Skin of body (tissue), 2 donors: ENCODE data around the gene GUCY1A2. TPM values are rescaled to one million over a fixed set of nuclear protein-coding genes. Genes with fewer than 3 reads are reported as not detected.
"Not testable (repeated sequence)": the region's sequence is repeated elsewhere in the genome, so short reads cannot be mapped to it uniquely, and the experiment has no call there.

Source experiments
- DNase-seq: peaks from one replicate; lab custom pipeline; 2025; lab: John Stamatoyannopoulos, UW
- total RNA-seq: library from RNA; depleted of rRNA; stranded (reverse); fragments of >200 nt; gene quantifications from one replicate; pipeline ENCODE4 v1.2.3, GENCODE V29; 2014

GUCY1A2 gene
- total RNA-seq, 1 donor from 2014 or later = 10.6 TPM

DNA sequence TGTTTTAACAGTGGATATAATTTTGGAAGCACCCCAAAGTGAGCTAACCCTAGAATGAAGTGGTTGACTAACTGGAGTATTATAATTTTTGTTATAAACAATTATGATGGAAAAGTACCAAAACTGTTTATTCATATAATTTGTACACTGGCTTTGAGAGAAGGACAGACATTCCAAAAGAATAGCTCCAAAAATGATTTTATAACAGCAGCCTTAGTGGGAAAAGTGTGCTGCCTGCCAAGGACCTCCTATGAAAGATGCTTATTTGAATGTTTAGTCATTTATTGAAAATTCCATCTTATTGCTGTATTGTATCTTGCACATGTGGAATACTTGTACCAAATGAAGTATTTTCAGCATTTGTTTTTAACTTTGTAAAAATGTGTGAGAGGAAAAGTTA, 169.8 kb downstream of the GUCY1A2 start:
- DNase-seq = no peak

DNA sequence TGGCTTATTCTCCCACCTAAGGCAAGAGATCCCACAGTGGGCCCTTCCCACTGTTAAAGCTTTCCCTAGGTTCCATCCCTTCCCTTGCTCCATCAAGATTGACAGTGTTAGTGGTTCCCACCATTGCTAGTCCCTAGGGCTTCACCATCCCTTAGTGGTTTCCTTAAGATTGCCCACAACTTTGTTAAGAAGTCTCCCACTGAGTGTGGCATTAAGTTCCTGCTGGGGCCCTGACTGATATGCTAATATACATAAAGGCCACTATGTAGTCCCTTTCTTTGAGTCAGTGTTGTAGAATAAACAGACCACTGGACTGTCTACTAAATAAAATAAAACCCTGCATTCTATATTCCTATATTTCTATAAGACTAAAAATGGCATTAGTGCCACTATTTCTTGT, 176.1 kb downstream of the GUCY1A2 start:
- no peak for DNase-seq

DNA sequence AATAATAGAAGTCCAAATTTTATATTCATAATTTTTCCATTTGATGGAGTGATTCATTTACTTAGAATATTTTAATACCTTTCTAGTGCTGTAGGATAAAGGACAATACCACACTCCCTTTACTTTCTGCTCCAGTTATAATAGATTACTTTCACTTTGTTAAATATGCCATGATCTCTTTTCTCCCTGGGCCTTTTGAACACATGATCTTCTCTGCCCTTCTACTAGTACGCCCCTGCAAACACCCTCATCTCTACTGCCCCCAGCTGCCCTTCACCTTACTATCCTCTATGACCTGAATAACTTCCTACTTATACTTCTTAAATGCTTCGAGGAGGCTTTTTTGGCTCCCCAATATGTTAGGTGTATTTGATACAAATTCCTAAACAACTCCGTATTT, 177.3 kb downstream of the GUCY1A2 start:
- no peak for DNase-seq

DNA sequence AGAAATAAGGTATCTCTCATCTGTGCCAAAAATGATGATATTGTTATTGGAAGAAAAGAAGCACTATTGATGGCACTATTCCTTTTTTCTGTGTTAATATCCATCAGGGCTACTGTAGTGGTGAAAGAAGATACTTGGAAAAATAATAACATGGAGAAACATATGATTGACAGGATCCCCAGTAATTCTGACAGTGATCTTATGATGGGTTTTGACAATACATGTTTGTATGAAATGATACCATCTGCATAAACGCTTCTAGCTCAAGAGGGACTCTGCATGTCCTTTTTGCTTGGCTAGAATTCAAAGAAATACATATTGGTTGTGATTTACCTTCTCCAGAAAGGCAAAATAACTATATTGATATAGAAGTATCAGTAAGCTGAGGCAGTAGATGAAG, 178.1 kb downstream of the GUCY1A2 start:
- DNase-seq = no peak

DNA sequence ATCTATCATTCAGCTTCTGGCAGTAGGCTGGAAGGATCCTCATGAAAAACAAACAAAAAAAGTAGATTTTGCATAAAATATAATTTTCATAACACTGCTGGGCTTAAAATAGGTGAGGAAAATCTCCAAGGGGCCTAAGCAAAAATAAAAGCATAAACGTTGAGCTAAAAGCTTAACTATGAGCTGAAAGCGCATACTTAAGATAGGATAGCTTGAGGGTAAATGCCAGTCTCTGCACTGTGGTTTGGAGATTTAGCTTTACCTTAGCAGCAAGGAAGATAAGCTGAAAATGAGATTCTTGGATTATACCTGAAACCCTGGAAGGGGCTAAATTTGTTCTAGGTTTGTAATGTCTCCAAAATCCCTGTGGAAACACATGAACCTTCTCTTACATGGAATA, 183.7 kb downstream of the GUCY1A2 start:
- DNase-seq = no peak

DNA sequence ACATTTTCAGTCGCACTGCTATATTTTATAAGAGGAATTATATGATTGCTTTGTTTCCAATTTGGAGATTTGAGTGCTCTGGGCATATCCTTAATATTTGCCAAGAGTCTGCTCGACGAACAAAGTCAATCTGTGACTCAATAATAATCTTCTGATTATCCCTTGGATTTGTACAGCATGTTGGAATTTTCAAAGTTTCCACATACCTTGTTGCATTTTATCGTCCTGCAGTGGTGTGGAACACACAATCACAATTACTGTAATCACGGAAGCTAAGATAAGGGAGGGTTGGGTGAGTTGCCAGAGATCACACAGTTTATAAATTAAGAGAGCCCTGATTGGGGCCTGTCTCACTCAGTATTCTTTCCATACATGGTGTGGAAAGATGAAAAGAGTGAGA, 189.3 kb downstream of the GUCY1A2 start:
- no peak for DNase-seq

DNA sequence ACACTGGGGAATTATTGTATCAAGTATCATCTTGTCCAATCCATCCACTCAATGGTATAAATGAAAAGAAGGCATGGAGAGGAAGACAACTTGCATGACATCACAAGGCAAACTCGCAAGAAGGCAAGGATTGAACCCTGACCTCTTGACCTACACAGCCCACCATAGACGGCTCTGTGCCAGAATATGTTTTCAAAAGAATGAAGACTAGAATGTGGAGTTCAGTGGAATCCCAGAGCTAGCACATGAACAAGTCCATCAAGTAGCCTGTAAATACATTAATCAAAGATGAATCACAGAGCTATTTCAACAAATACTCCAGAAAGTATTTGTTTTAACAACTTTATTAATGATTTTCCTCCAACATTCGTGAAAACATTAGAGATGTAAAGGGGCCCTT, 189.7 kb downstream of the GUCY1A2 start:
- no peak for DNase-seq

DNA sequence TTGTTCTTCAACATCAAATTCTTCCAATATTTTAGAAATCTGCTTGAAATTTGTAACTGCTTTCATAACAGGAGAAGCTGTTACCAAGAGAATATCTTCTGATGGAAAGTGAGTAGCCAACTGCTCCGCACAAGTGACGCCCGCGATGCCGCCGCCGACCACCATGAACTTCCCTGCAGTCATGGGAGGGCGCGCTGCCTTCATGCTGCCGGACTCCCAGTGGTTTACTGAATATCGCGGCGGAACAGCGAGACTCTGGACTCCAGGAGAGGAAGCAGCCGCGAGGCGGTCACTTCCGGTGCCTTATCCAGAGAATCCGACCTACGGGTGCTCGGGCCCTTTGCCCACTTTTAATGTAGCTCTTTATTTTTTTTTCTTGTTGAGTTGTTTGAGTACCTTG, 190.6 kb downstream of the GUCY1A2 start:
- DNase-seq = no peak

DNA sequence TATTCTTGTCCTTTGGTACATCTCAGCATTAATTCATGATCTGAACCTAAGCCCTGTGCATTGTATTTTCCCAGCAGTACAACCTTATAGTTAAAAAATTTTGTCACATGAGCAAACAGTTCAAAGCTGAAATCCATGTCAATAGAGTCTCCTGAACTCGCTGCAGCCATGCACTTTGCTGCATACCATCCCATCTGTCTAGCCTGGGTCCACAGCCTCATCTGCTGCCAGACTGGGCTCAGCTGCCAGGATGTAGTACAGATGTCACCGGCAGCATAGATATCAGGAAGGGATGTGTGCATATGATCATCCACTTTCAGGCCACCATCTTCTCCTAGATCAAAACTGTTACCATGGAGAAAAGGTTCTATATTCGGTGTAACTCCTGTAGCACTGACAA, 191.7 kb downstream of the GUCY1A2 start:
- DNase-seq = not testable (repeated sequence)

DNA sequence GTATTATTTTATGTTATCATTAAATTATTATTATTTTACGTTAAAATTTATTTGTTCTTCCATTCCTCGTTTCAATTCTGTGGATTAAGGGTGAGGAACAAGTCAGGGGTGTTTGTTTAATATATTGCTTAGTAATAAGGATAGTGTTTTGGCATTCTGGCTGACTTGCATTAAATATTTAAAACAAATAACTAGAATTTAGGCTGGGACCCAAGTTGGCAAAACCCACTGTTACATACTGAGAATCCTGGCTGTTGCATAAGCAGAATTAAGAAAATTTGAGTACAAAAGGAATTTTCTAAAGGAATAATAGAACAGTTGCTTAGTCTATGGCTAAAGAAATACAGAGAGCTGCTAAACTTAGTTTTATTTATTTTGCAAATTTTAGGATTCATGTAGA, 196.4 kb downstream of the GUCY1A2 start:
- DNase-seq = no peak

DNA sequence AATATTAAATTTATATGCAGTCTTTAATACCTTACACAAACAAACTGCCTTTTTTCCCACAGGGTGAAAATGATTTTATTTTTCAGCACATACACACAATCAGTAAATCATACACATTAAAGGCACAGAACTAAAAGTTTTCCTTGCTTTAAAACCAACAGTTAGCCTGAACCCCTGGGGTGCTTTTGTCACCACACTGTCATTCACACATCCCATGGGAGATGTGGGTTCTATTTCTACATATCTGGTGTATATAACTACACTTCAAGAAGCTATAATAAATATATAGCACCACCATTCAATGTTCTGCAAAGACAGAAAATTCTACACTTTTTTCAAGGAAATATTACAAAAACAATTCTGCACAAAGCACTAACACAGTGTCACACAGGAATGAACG, 197.0 kb downstream of the GUCY1A2 start:
- DNase-seq = no peak

DNA sequence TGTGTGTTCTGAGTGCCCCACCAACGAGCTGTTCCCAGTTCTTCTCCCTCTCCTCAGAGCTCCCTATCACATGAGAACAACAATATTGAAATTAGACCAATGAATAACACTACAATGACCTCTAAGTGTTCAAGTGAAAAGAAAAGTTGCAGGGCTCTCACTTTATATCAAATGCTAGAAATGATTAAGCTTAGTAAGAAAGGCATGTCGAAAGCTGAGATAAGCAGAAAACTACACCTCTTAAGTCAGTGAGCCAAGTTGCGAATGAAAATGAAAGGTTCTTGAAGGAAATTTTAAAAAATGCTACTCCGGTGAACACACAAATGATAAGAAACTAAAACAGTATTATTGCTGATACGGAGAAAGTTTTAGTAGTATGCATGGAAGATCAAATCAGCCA, 199.8 kb downstream of the GUCY1A2 start:
- DNase-seq = no peak

DNA sequence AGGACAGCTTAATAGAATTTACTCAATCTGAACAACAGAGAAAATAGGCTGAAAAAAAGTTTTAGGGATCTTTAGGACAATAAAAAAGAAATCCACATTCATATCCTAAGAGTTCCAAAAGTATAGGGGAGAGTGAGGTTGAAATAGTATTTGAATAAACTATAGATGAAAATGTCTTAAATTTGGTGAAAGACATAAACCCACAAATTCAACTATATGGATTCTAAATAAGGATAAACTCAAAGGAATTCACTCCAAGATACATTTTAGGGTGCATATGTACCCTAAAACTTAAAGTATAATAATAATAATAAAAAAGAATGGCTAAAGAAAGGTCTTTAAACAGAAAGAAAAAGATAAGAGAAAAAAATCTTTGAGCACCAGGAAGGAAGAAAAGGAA, 203.1 kb downstream of the GUCY1A2 start:
- DNase-seq = no peak

DNA sequence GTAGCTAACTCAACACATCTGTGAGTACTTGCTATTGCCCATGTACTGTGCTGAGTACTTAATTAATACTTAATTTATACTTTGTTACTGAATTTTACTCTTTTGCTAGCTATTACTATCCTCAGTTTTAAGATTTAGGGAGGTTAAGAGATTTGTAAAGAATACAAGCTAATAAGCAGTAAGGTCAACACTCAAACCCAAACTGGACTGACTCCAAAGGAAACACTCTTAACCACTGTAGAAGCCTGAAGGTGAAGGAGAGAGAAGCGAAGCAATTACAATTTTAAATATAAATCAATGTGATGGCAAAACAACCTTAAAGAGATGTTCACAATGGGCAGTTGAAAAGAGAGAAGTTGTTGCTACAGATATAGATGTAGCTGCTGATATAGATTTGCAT, 204.5 kb downstream of the GUCY1A2 start:
- no peak for DNase-seq

DNA sequence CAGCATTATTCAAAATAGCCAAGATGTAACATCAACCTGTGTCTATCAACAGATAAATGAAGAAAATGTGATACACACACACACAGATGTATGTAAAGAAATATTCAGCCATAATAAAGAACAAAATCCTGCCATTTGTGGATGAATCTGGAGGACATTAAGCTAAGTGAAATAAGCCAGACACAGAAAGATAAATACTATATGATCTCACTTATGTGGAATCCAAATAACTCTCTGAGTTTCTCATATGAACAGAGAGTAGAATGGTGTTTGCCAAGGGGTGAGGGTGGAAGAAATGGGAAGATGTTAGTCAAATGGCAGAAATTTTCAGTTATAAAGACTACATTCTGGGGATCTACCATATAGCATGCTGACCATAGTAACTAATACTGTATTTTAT, 224.2 kb downstream of the GUCY1A2 start:
- DNase-seq = peak; percentile 8

DNA sequence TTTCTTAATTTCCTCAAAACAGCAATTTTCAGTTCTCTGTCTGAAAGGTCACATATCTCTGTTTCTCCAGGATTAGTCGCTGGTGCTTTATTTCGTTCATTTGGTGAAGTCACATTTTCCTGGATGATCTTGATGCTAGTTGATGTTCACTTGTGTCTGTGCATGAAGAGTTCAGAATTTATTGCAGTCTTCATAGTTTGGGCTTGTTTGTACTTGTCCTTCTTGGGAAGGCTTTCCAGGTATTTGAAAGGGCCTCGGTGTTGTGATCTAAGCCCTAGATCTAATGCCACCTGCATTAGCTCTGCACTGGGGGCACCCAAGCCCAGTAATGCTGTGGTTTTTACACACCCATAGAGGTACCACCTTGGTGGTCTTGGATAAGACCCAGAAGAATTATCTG, 228.9 kb downstream of the GUCY1A2 start:
- no peak for DNase-seq

DNA sequence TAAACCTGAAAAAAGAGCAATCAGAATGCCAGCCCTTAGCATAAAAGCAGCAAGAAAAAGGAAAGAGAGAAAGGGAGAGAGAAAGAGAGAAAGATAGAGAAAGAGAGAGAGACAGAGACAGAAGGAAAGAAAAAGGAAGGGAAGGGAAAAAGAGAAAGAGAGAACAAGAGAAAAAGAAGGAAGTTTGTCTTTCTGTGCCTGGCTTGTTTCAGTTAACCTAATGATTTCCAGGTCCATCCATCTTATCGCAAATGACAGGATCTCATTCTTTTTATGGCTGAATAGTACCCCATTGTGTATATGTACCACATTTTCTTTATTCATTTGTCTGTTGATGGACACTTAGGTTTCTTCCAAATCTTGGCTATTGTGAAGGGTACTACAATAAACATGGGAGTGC, 230.8 kb downstream of the GUCY1A2 start:
- no peak for DNase-seq

DNA sequence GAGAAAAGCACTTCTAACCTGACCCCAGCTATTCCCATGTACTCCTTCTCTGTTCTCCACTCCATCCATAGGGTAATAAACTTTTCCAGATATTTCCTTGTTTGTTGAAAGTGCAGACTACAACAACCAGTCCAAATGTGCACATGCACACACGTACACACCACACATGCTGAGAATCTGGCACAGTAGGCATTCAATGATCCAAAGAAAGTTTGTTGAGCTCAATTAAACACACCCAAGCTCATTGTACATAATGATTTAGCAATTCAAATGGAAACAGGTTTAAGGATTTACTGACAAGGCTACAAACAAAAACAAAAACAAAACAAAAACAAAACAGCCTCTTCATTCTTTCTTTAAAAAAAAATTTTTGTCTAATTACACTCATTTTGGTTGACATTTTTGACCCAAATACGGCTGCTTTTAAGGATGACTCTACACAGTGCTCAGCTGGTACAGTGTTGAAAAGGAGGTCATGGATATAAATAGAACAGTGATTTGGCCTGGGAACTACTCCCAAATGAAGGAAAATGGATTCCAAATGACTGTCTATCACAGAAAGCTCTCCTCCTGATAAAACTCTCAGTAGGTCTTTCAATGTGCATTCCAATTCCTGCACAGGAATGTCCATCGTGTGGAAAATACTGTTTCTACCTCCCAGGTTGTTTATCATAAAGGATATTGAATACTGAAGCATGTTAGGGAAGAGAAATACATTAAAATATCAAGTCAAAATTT, 232.2 kb downstream of the GUCY1A2 start:
- peak; percentile 17 for DNase-seq

DNA sequence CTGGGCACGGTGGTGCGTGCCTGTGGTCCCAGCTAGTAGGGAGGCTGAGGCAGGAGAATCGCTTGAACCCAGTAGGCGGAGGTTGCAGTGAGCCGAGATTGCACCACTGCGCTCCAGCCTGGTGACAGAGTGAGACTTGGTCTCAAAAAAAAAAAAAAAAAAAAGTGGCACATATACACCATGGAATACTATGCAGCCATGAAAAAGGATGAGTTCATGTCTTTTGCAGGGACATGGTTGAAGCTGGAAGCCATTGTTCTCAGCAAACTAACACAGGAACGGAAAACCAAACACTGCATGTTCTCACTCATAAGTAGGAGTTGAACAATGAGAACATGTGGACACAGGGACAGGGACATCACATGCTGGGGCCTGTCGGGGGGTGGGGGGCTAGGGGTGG, 241.0 kb downstream of the GUCY1A2 start:
- DNase-seq = not testable (repeated sequence)

DNA sequence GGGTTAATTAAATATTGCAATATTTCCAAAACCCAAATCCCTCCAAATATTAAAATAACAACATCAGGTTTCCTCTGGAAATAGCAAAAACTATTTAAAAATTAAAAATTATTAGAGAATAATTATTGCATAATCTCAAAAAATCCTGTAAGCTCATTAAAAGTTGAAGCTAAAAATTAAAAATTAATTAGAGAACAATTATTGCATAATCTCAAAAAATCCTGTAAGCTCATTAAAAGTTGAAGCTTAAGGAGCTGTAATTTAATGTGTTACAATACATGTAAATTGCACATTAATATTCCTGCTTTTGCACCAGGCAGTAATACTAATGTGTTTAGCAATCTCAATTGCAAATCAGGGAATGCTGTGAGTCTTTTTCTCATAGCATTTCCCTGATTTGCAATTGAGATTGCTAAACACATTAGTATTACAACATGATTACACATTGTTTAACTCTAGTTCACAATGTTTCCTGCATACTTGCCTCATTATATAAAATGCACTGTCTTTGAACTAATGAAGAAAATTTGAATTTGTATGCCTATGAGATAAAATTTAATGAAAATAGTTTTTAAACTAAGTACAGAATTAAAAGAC, 247.7 kb downstream of the GUCY1A2 start:
- DNase-seq = no peak

DNA sequence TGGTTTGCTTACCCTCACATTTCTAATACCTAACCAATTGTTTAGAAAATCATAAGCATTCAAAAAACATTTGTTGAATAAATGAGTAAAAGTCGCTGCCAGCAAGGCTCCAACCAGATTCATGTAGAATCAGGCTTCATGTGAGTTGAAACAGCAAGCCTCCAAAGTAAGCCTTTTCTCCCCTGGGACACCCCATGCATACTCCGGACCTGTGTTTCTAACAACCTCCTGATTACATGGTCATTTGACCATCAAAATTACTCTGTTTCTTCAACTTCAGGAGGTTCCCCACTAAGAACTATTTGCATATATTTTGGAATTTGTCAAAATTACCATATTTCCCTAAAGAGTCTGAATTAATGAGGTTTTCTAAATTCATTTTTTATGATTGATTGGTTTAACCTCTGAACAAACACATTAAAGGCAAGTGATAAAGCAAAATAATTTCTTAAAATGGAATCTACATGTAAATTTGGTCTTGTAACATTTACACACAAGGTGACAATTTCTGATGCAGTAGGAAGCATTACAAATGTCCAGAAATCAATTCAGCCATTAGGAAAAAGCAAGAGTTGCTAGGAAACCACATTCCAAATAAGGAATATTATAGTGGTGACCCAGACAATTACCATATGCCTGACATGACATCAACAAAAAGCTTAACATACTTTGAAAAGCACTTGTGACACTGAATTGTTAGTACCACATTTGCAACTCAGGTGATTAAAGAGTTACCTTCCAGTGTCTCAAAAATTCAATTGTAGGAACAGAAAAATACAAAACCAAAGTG, 252.6 kb downstream of the GUCY1A2 start:
- no peak for DNase-seq

DNA sequence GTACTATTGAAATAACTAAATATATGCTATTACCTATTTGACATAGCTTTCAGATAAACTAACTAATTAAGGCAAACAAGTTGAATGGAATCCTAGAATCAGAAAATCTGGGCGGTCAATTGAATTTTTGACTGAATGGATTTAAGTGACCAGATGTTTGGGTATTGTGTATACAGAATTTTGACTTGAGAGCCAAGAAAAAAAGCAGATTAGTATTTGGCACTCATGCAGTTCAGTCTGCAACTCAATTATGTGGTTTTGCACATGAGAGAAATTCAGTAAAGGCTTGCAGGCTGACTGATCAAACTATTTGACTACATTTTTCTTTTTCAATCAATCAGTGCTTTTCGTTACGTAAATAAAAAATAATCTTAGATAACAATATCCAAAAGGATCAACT, 254.8 kb downstream of the GUCY1A2 start:
- peak; percentile 5 for DNase-seq

DNA sequence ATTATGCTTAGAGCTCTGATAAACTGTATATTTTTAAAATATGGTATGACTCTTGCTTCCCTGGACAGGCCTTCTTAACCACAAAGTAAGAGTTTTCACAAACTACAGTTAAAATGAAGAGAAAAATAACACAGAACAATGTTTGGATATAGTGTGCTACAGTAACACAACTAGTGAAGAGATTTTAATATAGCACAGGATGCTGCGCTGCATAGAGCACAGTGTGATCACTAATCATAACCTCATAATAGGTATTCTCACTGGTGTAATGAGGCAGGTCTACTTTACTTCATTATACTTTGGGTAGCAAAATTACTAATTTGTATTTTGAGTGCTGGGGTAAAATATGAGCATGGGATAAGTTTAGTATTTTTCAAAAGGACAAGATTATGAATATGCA, 256.5 kb downstream of the GUCY1A2 start:
- DNase-seq = no peak
